Mesendoderm (in vitro differentiated cells): ENCODE results near the gene PYHIN1.

Experiments used
- DNase-seq: peaks from one replicate; pipeline ENCODE4 v3.0.0; 2013
- H2AK5ac ChIP-seq: 2 replicates; pipeline ENCODE4 v1.6.1; 2013; ENCODE audit warnings: low read length, inconsistent platforms
- H2BK120ac ChIP-seq: 2 replicates; pipeline ENCODE4 v1.6.1; 2013; ENCODE audit warnings: low read depth, mild to moderate bottlenecking, low read length, moderate library complexity, mixed read lengths
- H2BK15ac ChIP-seq: replicated peaks from 2 replicates; pipeline ENCODE4 v1.6.1; 2013; ENCODE audit warnings: low read depth, mild to moderate bottlenecking, moderate library complexity
- H2BK5ac ChIP-seq: 2 replicates; pipeline ENCODE4 v1.6.1; 2013; ENCODE audit warnings: low read length, inconsistent platforms
- H3K18ac ChIP-seq: 2 replicates; pipeline ENCODE4 v1.6.1; 2013; ENCODE audit warnings: mild to moderate bottlenecking, low read length, mixed read lengths
- H3K23ac ChIP-seq: one replicate; pipeline ENCODE4 v1.6.1; 2013; ENCODE audit warnings: low read length
- H3K27ac ChIP-seq: 2 replicates; pipeline ENCODE4 v1.5.1; 2013; ENCODE audit warnings: low read depth, mild to moderate bottlenecking, inconsistent platforms, low read length, moderate library complexity
- H3K27me3 ChIP-seq: 2 replicates; pipeline ENCODE4 v1.6.1; 2013; ENCODE audit warnings: low read length, control low read depth, mild to moderate bottlenecking, inconsistent platforms; ENCODE audit not compliant: insufficient read depth, poor library complexity
- H3K36me3 ChIP-seq: 2 replicates; pipeline ENCODE4 v1.6.1; 2013; ENCODE audit warnings: low read length, inconsistent platforms; ENCODE audit not compliant: control insufficient read depth, insufficient read depth
- H3K4ac ChIP-seq: one replicate; pipeline ENCODE4 v1.6.1; 2013; ENCODE audit warnings: low read depth, mild to moderate bottlenecking, low read length, moderate library complexity
- H3K4me1 ChIP-seq: 2 replicates; pipeline ENCODE4 v1.6.1; 2013; ENCODE audit warnings: low read depth, low read length, inconsistent platforms; ENCODE audit not compliant: control insufficient read depth
- H3K4me2 ChIP-seq: 2 replicates; pipeline ENCODE4 v1.6.1; 2013; ENCODE audit warnings: low read length
- H3K4me3 ChIP-seq: 2 replicates; pipeline ENCODE4 v1.5.1; 2013; ENCODE audit warnings: mild to moderate bottlenecking, low read length
- H3K56ac ChIP-seq: one replicate; pipeline ENCODE4 v1.6.1; 2013; ENCODE audit warnings: low read length
- H3K79me1 ChIP-seq: 2 replicates; pipeline ENCODE4 v1.6.1; 2013; ENCODE audit warnings: low read length, inconsistent platforms
- H3K79me2 ChIP-seq: 2 replicates; pipeline ENCODE4 v1.6.1; 2013; ENCODE audit warnings: mild to moderate bottlenecking, low read length; ENCODE audit not compliant: control insufficient read depth, insufficient read depth
- H3K9ac ChIP-seq: 2 replicates; pipeline ENCODE4 v1.6.1; 2013; ENCODE audit warnings: low read length, inconsistent platforms
- H4K5ac ChIP-seq: one replicate; pipeline ENCODE4 v1.6.1; 2013; ENCODE audit warnings: low read length
- H4K8ac ChIP-seq: one replicate; pipeline ENCODE4 v1.6.1; 2013; ENCODE audit warnings: low read depth, mild to moderate bottlenecking, control low read depth, low read length, moderate library complexity
- WGBS: extraction: QIAGEN DNeasy Blood & Tissue Kit; methylation state at CpG from one replicate; pipeline ENCODE4 v1.1.7; 2013; ENCODE audit warnings: low lambda C conversion rate, missing lambda C conversion rate; ENCODE audit not compliant: insufficient coverage; ENCODE audit errors: extremely low coverage; 5-methylcytosine and 5-hydroxymethylcytosine counted together

The PYHIN1 gene

GRCh38 chr1:158998037-158998780, 66.9 kb downstream of the PYHIN1 start:
- Histone ChIP-seq H4K8ac (no peak overlapping the region), H3K23ac (no peak overlapping the region), H3K27me3 (no peaks in the 10 kb centered on the region), H2BK120ac (no peak overlapping the region), H4K5ac (no peak overlapping the region), H3K27ac (no peak overlapping the region), H3K79me2 (no peaks in the 10 kb centered on the region), H3K4me3 (no peak overlapping the region), H3K36me3 (no peaks in the 10 kb centered on the region), H3K79me1 (no peaks in the 10 kb centered on the region), H2BK5ac (no peak overlapping the region), H3K4ac (no peak overlapping the region), H2BK15ac (no peak overlapping the region), H3K56ac (no peak overlapping the region), H3K4me1 (no peaks in the 10 kb centered on the region), H2AK5ac (no peak overlapping the region), H3K4me2 (no peak overlapping the region), H3K18ac (no peak overlapping the region), H3K9ac (no peak overlapping the region)
- DNase-seq, result no peak
- no CpG with 5 or more reads among the region's 6 CpGs for WGBS

GRCh38 chr1:158998781-158999161, 67.4 kb downstream of the PYHIN1 start:
- Histone ChIP-seq H2BK5ac (no peak overlapping the region), H3K23ac (no peak overlapping the region), H3K4me1 (no peaks in the 10 kb centered on the region), H3K36me3 (no peaks in the 10 kb centered on the region), H4K5ac (no peak overlapping the region), H3K4me2 (peak overlapping the region; percentile 32), H3K79me1 (no peaks in the 10 kb centered on the region), H3K9ac (peak overlapping the region; percentile 29), H3K27ac (no peak overlapping the region), H3K4ac (no peak overlapping the region), H4K8ac (no peak overlapping the region), H3K18ac (no peak overlapping the region), H3K79me2 (no peaks in the 10 kb centered on the region), H2BK15ac (no peak overlapping the region), H2BK120ac (no peak overlapping the region), H2AK5ac (no peak overlapping the region), H3K27me3 (no peaks in the 10 kb centered on the region), H3K56ac (peak overlapping the region; percentile 49), H3K4me3 (no peak overlapping the region)
- no CpG with 5 or more reads among the region's 13 CpGs for WGBS
- peak; percentile 68 for DNase-seq

GRCh38 chr1:158999316-159000069, 68.1 kb downstream of the PYHIN1 start:
- no peak overlapping the region for H4K8ac ChIP-seq
- H3K4me1 ChIP-seq, result no peaks in the 10 kb centered on the region
- H3K27ac ChIP-seq, result peak overlapping the region; percentile 87
- no peak overlapping the region for H2BK15ac ChIP-seq
- peak overlapping the region; percentile 81 for H3K9ac ChIP-seq
- H3K79me1 ChIP-seq, result no peaks in the 10 kb centered on the region
- peak overlapping the region; percentile 65 for H3K4me3 ChIP-seq
- peak overlapping the region; percentile 80 for H3K4me2 ChIP-seq
- H2AK5ac ChIP-seq, result no peak overlapping the region
- H4K5ac ChIP-seq, result no peak overlapping the region
- no peaks in the 10 kb centered on the region for H3K36me3 ChIP-seq
- H3K23ac ChIP-seq, result no peak overlapping the region
- H3K56ac ChIP-seq, result peak overlapping the region; percentile 91
- H2BK5ac ChIP-seq, result peak overlapping the region; percentile 83
- H2BK120ac ChIP-seq, result no peak overlapping the region
- DNase-seq, result peak; percentile 99
- H3K27me3 ChIP-seq, result no peaks in the 10 kb centered on the region
- no peak overlapping the region for H3K4ac ChIP-seq
- WGBS, result 100% methylated on average over 2 of the region's 11 CpGs
- H3K79me2 ChIP-seq, result no peaks in the 10 kb centered on the region
- no peak overlapping the region for H3K18ac ChIP-seq

DNA sequence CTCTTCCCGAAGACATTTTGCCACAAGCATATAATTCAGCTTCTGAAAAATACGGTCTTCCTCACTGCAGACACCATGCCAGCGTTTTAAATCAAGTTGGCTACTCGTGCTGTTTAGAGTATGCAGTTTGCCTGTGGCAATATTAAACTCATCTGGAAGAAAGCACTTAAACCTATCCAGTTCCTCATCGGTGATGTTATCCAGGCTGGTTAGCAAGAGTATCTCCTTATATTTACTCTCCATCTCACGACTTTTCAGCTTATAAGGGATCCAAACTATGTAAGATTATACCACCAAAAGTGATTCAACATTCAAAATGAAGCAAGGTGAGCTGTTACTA, 68.7 kb downstream of the PYHIN1 start:
- Histone ChIP-seq H2BK5ac (peak overlapping the region; percentile 83), H3K18ac (no peak overlapping the region), H3K4me1 (peaks cover 2% of the 10 kb centered on the region), H3K27ac (peak overlapping the region; percentile 87), H2BK120ac (no peak overlapping the region), H3K23ac (no peak overlapping the region), H3K36me3 (no peaks in the 10 kb centered on the region), H3K4ac (no peak overlapping the region), H3K79me2 (no peaks in the 10 kb centered on the region), H4K8ac (no peak overlapping the region), H3K56ac (peak overlapping the region; percentile 91), H2AK5ac (no peak overlapping the region), H3K9ac (peak overlapping the region; percentile 81), H3K79me1 (no peaks in the 10 kb centered on the region), H3K27me3 (no peaks in the 10 kb centered on the region), H2BK15ac (no peak overlapping the region), H3K4me2 (peak overlapping the region; percentile 80), H4K5ac (no peak overlapping the region), H3K4me3 (peak overlapping the region; percentile 65)
- no peak for DNase-seq
- no CpG with 5 or more reads among the region's 6 CpGs for WGBS

DNA sequence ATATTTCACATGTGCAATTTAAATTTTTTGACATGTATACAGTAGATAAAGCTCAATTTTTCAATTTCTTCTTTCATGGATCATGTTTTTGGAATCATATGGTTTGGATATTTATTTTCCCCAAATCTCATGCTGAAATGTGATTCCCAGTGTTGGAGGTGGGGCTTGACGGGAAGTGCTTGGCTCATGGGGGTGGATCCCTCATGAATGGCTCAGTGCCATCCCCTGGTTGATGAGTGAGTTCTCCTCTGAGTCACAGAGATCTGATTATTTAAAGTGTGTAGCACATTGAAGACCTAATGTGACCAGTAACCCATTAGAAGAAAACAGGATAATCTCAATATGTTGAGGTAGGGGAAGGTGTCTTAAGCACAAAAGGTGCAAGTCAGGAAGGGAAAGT, 69.3 kb downstream of the PYHIN1 start:
- Histone ChIP-seq H2BK5ac (no peak overlapping the region), H4K8ac (peak overlapping the region; percentile 56), H2BK15ac (no peak overlapping the region), H3K23ac (no peak overlapping the region), H3K79me2 (no peaks in the 10 kb centered on the region), H3K9ac (no peak overlapping the region), H3K4me2 (no peak overlapping the region), H3K4me1 (peaks cover 8% of the 10 kb centered on the region), H3K56ac (no peak overlapping the region), H3K18ac (no peak overlapping the region), H3K79me1 (no peaks in the 10 kb centered on the region), H3K27me3 (no peaks in the 10 kb centered on the region), H2BK120ac (no peak overlapping the region), H3K4me3 (no peak overlapping the region), H3K4ac (no peak overlapping the region), H3K27ac (no peak overlapping the region), H4K5ac (no peak overlapping the region), H3K36me3 (no peaks in the 10 kb centered on the region), H2AK5ac (no peak overlapping the region)
- peak; percentile 77 for DNase-seq
- no CpG with 5 or more reads among the region's 1 CpG for WGBS
